ENCODE measurements around the gene RTP5. TPM values are rescaled to one million over a fixed set of nuclear protein-coding genes. Genes with fewer than 3 reads are reported as not detected.
A peak's percentile ranks its signal among the peaks of the same experiment; 100 is the strongest.

RTP5 gene
- total RNA-seq, 1 experiment from 2014 or later: not detected

- no CpG with 5 or more reads among the region's 26 CpGs for WGBS (ENCODE audit: extremely low coverage, insufficient read length, low lambda C conversion rate)
- no peak for TF ChIP-seq CTCF (conservative IDR thresholded peaks at IDR 0.05)
- Histone ChIP-seq H3K14ac (ENCODE audit: insufficient read depth, low read length) (no peak overlapping the region), H3K79me2 (ENCODE audit: insufficient read depth, low read length) (no peaks in the 10 kb centered on the region), H3K4ac (ENCODE audit: low read depth, low read length) (no peak overlapping the region), H3K9me3 (ENCODE audit: control insufficient read depth, low read depth, low read length) (no peaks in the 10 kb centered on the region), H3K23ac (ENCODE audit: insufficient read length, low read depth, low read length) (no peak overlapping the region), H2AK5ac (ENCODE audit: insufficient read length, low read length) (no peak overlapping the region), H3K9ac (ENCODE audit: extremely low read depth, insufficient read length, low read length) (no peak overlapping the region), H2BK12ac (ENCODE audit: insufficient read length, low read depth, low read length) (no peak overlapping the region), H4K5ac (ENCODE audit: insufficient read length, low read depth, low read length) (no peak overlapping the region), H3K79me1 (ENCODE audit: insufficient read depth, low read depth, low read length, poor library complexity, severe bottlenecking) (no peaks in the 10 kb centered on the region), H4K8ac (replicated peaks; ENCODE audit: insufficient read length, low read depth, low read length) (no peak overlapping the region), H2AFZ (ENCODE audit: low read length) (no peak overlapping the region), H3K27ac (ENCODE audit: insufficient read length, low read depth, low read length) (no peak overlapping the region), H3K4me2 (ENCODE audit: insufficient read depth, insufficient read length, low read length) (no peak overlapping the region), H4K91ac (ENCODE audit: insufficient read length, low read depth, low read length) (no peak overlapping the region), H3K18ac (ENCODE audit: insufficient read length, low read depth, low read length) (no peak overlapping the region), H2BK120ac (ENCODE audit: low read depth, low read length, poor library complexity, severe bottlenecking) (no peak overlapping the region), H2BK15ac (ENCODE audit: low read depth, low read length) (no peak overlapping the region), H2BK20ac (ENCODE audit: low read depth, low read length, poor library complexity, severe bottlenecking) (no peak overlapping the region), H3K4me1 (ENCODE audit: insufficient read depth, low read length) (peaks cover 3% of the 10 kb centered on the region; the same call in 1 of the 2 replicates), H3K23me2 (ENCODE audit: insufficient read length, low read depth, low read length, poor library complexity, severe bottlenecking) (no peaks in the 10 kb centered on the region), H4K20me1 (ENCODE audit: control insufficient read depth, insufficient read depth, insufficient read length) (no peaks in the 10 kb centered on the region), H3K27me3 (ENCODE audit: insufficient read depth, low read length) (no peaks in the 10 kb centered on the region), H2BK5ac (ENCODE audit: insufficient read length, low read length) (no peak overlapping the region), H3T11ph (ENCODE audit: low read length) (no peak overlapping the region), H3K56ac (ENCODE audit: insufficient read length, low read depth, low read length) (no peak overlapping the region)
- H3K27ac Mint-ChIP-seq: no peak overlapping the region
- H3K27me3 Mint-ChIP-seq (ENCODE audit: low read depth): no peaks in the 10 kb centered on the region
- peak; percentile 24 for DNase-seq
- H3K9me3 Mint-ChIP-seq: no peaks in the 10 kb centered on the region; a peak in 3 of 5 replicates
- peaks cover 2 to 8% (median 3%) of the 10 kb centered on the region in 3 experiments; a peak in 4 of 7 replicates for H3K36me3 Mint-ChIP-seq (ENCODE audit: insufficient read depth in 1 of 3, low read depth in 3 of 3)
- H3K4me3 Mint-ChIP-seq: no peak overlapping the region
- peaks cover 21 to 26% of the 10 kb centered on the region in 2 experiments for H3K4me1 Mint-ChIP-seq
Measured at GRCh38 chr2:241908686-241909420, 39.3 kb downstream of the RTP5 start.

All from H9 (cell line).